C4-2B (cell line): ENCODE data around the gene NAB1.

Source experiments
- CTCF ChIP-seq: fragments of 450-650 bp; conservative IDR thresholded peaks from 2 replicates; pipeline ENCODE4 v1.5.1; 2017; ENCODE audit warnings: mild to moderate bottlenecking
- ZFX ChIP-seq: fragments of 450-650 bp; IDR thresholded peaks from 2 replicates; pipeline ENCODE4 v1.6.1; 2017

- TF ChIP-seq CTCF (no peak), ZFX (no peak)
Observed at GRCh38 chr2:190722835-190723234, 74.0 kb downstream of the NAB1 start.
